Suppressor macrophage treated with lipopolysaccharide for 1 hour (primary cell): ENCODE measurements around the gene TLX2.

Source experiments
- DNase-seq, 3 donors: peaks; one replicate each; pipeline ENCODE4 v3.0.0-alpha.2; 2020 to 2022

TLX2 gene

DNA sequence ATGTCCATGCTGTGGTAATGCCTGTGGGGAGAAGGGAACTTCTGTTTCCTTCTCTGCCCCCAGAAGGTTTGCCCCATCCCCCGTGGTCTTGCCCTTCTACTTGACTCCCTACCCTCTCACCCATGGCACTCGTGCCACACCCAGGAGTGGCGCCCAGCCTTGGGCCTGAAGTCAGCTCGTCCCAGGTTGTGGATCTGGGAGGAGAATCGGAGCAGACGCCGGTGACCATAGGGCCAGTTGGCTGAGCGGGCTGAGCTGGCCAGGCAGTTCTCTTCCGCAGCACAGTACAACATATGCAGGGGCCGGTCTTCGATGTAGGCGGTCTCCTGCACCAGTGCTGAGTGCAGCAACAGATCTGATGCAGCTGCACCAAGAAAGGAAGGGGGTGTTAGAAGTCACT lies 20.2 kb downstream of the TLX2 start:
- no peak for DNase-seq

- no peak for DNase-seq
These were observed 21.3 kb downstream of the TLX2 start for GRCh38 chr2:74535440-74535965.

DNA sequence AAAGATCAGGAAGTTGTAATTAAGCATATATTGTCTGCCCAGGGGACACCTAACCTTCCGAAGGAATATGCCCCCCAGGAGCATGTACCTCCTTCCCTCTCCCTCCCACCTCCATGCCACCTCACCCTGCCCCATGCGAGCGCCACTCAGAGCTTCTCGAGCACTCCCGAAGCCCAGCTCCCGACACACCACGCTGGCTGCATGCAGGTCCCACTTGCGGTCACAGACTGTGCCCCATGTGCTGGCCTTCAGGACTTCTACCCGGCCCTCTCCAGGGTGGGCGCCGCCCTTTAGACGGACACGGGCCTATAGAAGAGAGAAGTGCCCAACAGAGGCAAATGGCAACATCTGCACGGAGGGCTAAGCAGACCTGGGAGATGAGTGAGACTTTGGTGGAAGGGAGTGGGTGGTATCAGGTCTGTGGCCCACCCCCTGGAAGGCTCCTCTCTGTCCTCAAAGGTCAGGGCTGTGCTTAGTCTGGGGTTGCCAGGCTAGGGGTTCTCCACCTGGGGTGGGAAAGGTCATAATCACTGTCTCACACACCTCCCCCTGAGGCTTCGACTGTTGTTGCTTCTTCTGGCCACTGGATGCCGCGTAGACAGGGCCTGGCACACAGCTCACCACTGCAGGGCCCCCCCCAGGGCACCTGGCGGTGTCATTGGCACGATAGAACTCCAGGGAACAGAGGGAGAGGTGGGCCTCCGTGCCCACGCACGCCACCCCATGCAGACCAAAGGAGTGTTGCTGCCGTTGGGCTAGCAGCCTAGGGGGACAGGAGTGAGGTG lies 22.1 kb downstream of the TLX2 start:
- no peak for DNase-seq

GRCh38 chr2:74537140-74537539 lies 22.9 kb downstream of the TLX2 start:
- DNase-seq: no peak

DNA sequence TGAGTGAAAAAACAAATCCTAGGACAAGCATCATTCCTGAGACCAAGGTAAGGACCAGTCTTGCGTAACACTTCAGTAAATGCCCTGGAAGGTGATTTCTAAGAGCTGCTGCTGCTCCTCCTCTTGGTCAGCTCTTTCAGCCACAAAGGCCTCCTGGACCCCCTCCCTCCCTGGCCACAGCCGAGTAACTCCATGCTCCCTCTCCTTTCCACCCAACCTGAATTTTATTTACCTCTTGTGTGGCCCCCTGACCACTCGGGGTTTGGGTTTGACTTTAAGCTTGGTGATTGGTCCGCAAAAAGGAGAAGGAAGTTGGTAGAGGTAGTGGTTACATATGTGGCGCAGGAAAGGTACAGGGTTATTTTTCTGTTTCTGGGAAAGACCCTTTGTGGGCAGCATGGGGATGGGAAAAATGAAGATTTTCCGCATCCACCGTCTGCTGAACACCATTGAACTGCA lies 24.7 kb downstream of the TLX2 start:
- DNase-seq: no peak

DNA sequence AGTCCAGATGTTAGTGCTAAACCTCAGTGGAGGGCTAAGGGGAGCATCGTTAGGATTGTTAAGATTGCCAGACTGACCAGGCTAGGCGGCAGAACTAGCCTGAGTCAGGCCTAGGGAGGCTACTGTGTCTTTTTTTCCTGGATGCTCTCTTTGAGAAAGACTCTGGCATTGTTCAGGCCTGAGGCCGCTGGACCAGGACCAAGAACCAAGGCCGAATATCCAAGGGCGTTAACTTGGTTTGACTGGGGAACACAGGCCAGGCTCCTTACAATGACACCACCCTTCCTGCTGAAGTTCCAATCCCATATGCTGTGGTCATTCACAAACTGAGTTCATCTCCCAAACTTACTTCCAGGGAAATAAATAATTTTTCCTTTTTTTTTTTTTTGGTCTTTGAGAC lies 26.0 kb downstream of the TLX2 start:
- no peak for DNase-seq

DNA sequence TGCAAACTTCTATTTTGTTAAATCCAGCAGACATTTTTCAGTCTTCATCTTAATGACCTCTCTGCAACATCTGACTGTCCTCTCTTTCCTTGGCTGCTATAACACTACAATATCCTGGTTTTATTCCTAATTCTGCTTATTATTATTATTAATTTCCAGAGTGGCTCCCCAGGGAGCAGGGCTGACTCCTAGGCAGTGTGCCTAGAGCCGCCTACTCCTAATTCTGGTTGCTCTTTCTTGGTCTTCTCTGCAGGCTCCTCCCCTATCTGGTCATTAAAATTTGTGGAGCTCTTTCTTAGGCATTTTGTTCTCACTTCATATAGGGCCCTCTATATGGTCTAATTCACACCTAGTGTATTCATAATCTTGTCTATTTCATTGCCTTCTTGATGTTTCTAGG lies 28.7 kb downstream of the TLX2 start:
- DNase-seq: no peak

DNA sequence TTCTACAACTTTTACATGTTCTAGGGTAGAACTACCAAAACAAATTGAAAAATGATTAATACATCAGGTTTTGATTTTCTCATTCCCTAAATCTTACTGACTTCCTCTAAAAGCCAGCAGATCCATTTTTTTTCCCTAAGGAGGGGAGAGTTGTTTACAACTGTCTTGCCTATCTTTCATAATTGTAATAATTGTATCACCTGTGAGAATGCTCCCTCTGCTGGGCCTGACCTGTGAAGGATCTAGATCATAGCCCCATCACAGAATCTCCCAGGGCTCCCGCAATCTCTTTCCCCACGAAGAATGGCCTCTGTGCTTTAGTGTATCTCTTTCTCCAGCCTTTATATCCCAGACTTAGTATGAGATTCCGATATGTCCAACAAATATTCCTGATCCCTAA lies 30.4 kb downstream of the TLX2 start:
- DNase-seq: no peak

DNA sequence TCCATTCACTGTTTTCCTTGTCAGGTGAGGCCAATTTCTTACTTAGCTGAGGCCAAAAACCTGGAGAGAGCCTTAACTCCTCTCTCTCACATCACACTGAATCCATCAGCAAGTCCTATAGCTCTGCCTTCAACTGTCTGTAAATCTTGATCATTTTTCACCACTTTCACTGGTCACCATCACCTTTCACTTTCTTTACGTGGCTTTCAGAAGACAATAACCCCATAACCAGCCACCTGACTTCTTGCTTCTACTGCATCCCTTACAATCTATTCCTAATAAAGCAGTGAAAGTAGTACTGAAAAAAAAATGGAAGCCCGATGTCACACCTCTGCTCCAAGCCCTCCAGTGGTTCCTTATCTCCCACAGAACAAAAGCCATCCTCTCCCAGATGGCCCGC lies 31.8 kb downstream of the TLX2 start:
- no peak for DNase-seq

GRCh38 chr2:74548285-74548899 lies 34.1 kb downstream of the TLX2 start:
- DNase-seq: no peak

- DNase-seq: peak; percentile 78 to 92 (median 84)
These were observed 34.9 kb downstream of the TLX2 start for GRCh38 chr2:74548900-74549826.

DNA sequence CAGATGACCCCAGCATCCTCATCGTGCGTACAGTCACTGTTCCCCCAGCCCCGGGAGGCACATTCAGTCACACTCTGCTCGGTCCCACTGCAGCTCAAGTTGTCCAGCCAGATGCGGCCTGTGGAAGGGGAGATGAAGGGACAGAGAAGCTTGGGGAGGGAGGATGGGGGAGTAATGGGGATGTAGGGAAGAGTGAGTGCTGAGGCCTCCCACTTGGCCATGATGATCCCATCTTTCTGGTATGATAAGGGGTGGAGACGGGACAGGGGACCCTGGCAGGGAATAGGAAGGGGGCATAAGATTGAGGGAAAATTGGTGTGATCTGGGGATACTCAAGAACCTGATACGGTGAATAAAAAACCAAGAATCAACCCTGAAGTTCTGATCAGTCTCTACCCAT lies 36.0 kb downstream of the TLX2 start:
- DNase-seq: no peak

DNA sequence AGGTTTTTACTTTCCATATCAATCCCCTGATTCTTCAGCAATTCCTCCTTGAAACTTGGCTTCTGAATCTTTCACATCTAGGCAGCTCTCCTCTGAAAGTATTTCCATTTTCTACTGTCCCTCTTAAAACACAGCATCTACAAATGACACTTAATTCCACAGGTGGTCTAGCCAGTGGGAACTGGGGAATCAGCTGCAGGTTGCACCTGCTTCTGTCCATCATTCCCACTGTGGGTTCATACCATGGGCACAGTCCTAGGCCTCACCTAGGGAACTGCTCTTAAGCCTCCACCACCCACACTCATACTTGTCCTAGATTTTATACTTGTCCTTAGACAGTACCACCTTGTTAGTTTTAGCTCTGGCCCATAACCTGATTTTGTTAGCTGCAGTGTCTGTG lies 37.3 kb downstream of the TLX2 start:
- no peak for DNase-seq

DNA sequence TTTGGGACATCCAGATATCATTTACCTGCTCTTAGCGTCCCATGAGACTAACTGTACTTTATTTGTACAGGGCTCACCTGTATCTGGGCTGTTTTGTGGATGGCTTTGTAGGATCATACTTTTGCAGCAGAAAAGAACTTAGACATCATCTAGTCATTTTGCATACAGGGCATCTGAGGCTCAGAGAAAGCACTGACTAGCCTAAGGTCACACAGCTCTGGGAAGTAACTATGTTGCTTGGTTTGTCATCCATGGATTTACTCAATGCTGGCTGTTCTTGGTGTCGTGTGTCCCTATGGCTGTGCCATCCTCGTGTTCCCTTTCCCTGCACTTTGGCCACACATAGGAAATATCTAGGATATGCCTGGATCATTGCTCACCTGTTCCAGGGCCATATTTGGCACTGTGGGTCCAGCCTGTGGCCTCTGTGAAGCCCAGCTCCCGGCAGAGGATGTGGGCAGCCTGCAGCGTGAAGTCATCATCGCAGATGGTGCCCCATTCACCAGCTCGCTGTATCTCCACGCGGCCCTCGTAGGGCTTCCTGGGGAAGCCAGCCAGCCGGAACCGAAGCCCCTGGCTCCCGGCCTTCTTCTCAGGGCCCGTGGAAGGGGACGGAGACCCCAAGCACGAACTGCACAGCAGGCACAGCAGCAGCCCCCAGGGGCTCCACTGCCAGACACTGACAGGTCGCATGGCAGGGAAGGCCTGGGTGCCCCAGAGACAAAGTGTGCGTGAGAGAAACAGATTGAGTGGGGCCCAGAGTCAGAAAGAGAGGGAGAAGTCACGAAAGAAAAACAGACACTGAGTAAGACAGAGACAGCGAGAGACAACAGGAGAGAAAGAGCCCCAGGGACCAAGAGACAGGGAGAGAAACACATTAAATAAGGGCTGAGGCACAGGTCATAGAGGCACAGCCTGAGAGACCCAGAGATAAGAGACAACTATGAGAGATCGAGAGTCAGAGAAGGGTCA lies 38.0 kb downstream of the TLX2 start:
- no peak for DNase-seq

- DNase-seq: no peak
These were observed 38.9 kb downstream of the TLX2 start for GRCh38 chr2:74552914-74553811.

DNA sequence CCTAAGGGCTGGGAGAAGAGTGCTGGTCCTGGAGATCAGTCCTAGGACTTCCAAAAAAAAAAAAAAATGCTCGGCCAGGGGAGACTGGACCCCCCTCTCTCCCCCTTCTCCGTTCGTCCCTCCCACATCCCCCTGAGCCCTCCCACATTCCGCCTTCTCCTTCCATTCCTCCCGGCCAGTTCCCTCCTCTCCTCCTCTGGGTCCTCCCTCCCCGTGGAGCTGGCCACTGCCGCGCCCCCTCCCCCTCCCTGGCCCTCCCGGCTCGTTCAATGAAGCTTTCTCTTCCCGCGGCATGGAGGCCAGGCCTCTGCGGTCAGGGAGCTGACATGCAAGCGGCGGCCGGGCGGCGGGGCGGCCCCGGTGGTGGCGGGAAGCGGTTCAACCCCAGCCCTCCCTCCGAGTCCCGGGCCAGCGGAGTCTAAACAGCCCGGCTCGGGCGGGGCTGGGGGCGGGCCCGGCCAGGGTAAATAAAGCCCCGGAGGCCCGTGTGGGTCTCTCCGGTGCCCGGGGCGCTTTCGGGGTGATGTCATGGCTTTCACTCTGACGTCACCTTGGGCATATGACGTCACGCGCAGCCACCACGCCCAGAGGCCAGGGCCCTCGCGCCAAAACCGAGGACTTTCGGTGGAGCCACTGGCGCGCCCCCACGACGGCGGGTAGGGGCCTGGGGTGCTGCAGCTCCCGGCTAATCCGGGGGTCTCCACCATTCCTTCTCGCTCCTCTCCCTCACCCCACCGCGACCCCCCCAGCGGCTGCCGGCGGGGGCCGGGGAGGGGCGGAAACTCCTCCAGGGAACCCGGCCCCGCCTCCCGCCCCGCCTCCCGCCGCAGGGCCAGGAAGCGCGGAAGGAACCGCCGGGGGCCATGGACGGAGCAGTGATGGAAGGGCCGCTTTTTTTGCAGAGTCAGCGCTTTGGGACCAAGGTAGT lies 39.9 kb downstream of the TLX2 start, which contains the start of the genes DOK1 and LOXL3:
Gene DOK1 (plus strand): TSS at position 829 of the 928 bp plus-strand sequence. CDS start 35 bp downstream, at position 864.
Gene LOXL3 (minus strand): TSS at position 51 of the 928 bp plus-strand sequence. CDS start 1,308 bp downstream, outside the sequence.
- DNase-seq: peak; percentile 84 to 95 (median 92)

DNA sequence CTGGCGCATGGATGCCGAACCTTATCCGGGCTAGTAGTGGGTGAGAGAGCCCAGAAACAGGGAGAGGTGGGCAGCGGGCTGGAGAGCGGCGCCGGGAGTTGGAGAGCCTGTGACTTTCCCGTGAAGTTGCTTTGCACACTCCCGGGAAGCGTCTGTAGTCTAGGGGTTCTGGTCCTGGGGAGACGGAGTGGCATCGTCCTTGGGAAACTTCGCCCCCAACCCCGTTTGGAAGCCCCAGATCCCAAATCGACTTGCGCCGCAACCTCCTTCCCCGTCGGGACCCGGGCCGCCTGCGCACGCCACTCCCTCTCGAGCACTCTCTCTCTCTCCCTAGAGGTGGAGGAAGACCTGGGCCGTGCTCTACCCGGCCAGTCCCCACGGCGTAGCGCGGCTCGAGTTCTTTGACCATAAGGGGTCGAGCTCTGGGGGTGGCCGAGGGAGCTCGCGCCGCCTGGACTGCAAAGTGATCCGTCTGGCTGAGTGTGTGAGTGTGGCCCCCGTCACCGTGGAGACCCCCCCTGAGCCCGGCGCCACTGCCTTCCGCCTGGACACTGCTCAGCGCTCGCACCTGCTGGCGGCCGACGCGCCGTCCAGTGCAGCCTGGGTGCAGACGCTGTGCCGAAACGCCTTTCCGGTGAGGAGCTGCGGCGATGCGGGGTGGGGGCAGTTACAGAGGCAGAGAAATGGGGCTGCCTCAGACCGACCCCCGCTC lies 40.7 kb downstream of the TLX2 start:
- DNase-seq: peak; percentile 44 to 63 (median 46)

GRCh38 chr2:74555610-74556103 lies 41.4 kb downstream of the TLX2 start:
- DNase-seq: peak; percentile 68 to 74 (median 72)
